ENCODE results near the gene OR6X1.

The OR6X1 gene

DNA sequence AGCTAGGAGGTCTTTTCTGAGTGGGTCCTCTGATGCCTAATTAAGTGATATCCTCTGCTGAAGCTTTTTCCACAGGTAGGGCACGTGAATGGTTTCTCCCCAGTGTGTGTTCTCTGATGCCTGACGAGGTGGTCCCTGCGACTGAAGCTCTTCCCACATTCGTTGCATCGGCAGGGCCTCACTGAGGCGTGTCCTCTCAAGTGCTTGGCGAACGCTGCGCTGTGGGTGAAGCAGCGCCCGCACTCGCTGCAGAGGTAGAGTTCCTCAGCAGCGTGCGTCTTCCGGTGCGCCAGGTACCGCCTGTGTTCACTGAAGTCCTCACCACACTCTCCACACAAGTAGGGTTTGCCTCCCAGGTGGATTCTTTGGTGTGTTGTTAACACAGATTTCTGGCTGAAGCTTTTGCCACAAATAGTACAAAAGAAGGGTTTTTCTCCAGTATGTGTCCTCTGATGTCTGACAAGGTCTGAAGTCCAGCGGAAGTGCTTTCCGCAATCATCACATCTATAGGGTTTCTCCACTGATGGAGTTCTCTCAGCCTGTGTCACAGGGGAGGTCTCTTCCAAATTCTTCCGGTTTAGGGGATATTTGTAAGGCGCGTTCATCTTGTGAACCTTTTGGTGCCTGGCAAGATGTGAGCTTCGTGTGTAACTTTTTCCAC lies 28.2 kb downstream of the OR6X1 start:
- no peaks in the 10 kb centered on the region for H3K9me3 ChIP-seq (ENCODE audit: control insufficient read depth, insufficient read depth, low read length)
- H3K4me2 ChIP-seq (ENCODE audit: low read length), result no peak overlapping the region
- no peaks in the 10 kb centered on the region for H3K9me2 ChIP-seq (replicated peaks; ENCODE audit: control insufficient read depth, low read length)
- no peaks in the 10 kb centered on the region for H3K79me2 ChIP-seq (ENCODE audit: control insufficient read depth, low read length)
- H3F3A ChIP-seq (ENCODE audit: control insufficient read depth, insufficient read depth), result no peaks in the 10 kb centered on the region
- no peak overlapping the region for H3K27ac ChIP-seq (ENCODE audit: low read depth, low read length)
- no peak for TF ChIP-seq EZH2phosphoT487 (IDR thresholded peaks at IDR 0.05; ENCODE audit: borderline replicate concordance, low read length)
- TF ChIP-seq, protein P1, sequence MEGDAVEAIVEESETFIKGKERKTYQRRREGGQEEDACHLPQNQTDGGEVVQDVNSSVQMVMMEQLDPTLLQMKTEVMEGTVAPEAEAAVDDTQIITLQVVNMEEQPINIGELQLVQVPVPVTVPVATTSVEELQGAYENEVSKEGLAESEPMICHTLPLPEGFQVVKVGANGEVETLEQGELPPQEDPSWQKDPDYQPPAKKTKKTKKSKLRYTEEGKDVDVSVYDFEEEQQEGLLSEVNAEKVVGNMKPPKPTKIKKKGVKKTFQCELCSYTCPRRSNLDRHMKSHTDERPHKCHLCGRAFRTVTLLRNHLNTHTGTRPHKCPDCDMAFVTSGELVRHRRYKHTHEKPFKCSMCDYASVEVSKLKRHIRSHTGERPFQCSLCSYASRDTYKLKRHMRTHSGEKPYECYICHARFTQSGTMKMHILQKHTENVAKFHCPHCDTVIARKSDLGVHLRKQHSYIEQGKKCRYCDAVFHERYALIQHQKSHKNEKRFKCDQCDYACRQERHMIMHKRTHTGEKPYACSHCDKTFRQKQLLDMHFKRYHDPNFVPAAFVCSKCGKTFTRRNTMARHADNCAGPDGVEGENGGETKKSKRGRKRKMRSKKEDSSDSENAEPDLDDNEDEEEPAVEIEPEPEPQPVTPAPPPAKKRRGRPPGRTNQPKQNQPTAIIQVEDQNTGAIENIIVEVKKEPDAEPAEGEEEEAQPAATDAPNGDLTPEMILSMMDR (IDR thresholded peaks at IDR 0.05; ENCODE audit: low read depth, low read length, poor library complexity, severe bottlenecking), result no peak
- H3K4me3 ChIP-seq (ENCODE audit: low read length), result no peak overlapping the region
- no peaks in the 10 kb centered on the region for H4K20me1 ChIP-seq (ENCODE audit: control insufficient read depth, insufficient read depth, low read depth, low read length)
- peaks cover 73% of the 10 kb centered on the region for H3K36me3 ChIP-seq (ENCODE audit: control insufficient read depth, low read length)
- no peaks in the 10 kb centered on the region for H3K27me3 ChIP-seq (ENCODE audit: control insufficient read depth, low read length)
- H3K4me1 ChIP-seq (ENCODE audit: control insufficient read depth, low read length), result no peaks in the 10 kb centered on the region

DNA sequence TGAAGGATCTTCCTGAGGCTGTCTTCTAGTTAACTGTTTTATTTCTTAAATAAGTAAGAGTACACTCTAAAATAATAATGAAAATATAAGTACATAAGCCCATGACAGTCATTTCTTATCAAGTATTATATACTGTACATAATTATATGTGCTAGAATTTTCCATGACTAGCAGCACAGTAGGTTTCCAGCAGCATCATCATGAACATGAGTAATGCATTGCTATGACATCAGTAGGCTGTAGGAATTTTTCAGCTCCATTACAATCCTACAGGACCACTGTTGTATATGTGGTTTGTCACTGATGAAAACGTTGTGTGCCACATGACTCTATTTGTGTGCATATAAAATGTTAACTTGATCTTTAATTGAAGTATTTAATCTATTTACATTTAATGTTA lies 34.9 kb downstream of the OR6X1 start:
- no peaks in the 10 kb centered on the region for H3F3A ChIP-seq (ENCODE audit: control insufficient read depth, insufficient read depth)
- TF ChIP-seq, protein P1 (IDR thresholded peaks at IDR 0.05; ENCODE audit: low read depth, low read length, poor library complexity, severe bottlenecking), result no peak
- TF ChIP-seq EZH2phosphoT487 (IDR thresholded peaks at IDR 0.05; ENCODE audit: borderline replicate concordance, low read length), result no peak
- no peak overlapping the region for H3K27ac ChIP-seq (ENCODE audit: low read depth, low read length)
- H3K36me3 ChIP-seq (ENCODE audit: control insufficient read depth, low read length), result peaks cover 7% of the 10 kb centered on the region
- H3K9me3 ChIP-seq (ENCODE audit: control insufficient read depth, insufficient read depth, low read length), result no peaks in the 10 kb centered on the region
- H3K27me3 ChIP-seq (ENCODE audit: control insufficient read depth, low read length), result peaks cover 7% of the 10 kb centered on the region; the same call in 1 of the 2 replicates
- no peak overlapping the region for H3K4me2 ChIP-seq (ENCODE audit: low read length)
- no peaks in the 10 kb centered on the region for H3K79me2 ChIP-seq (ENCODE audit: control insufficient read depth, low read length)
- no peaks in the 10 kb centered on the region for H3K4me1 ChIP-seq (ENCODE audit: control insufficient read depth, low read length)
- H3K4me3 ChIP-seq (ENCODE audit: low read length), result no peak overlapping the region
- H4K20me1 ChIP-seq (ENCODE audit: control insufficient read depth, insufficient read depth, low read depth, low read length), result no peaks in the 10 kb centered on the region
- no peaks in the 10 kb centered on the region for H3K9me2 ChIP-seq (replicated peaks; ENCODE audit: control insufficient read depth, low read length)

DNA sequence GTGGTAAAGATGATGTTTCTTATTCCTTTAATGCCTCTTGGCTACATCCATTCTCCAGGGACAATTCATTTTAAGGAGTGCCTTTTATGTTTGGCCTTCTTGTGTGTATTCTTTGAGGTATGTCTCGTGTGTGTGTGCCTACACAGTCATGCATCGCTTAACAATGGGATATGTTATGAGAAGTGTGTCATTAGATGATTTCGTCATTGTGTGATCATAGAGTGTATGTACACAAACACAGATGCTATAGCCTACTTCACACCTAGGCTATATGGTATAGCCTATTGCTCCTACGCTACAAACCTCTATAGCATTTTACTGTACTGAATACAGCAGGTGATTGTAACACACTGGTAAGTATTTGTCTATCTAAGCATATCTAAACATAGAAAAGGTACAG lies 35.8 kb downstream of the OR6X1 start:
- Histone ChIP-seq H3K9me3 (ENCODE audit: control insufficient read depth, insufficient read depth, low read length) (no peaks in the 10 kb centered on the region), H3K27ac (ENCODE audit: low read depth, low read length) (no peak overlapping the region), H3K4me1 (ENCODE audit: control insufficient read depth, low read length) (no peaks in the 10 kb centered on the region), H4K20me1 (ENCODE audit: control insufficient read depth, insufficient read depth, low read depth, low read length) (no peaks in the 10 kb centered on the region), H3K27me3 (ENCODE audit: control insufficient read depth, low read length) (peaks cover 7% of the 10 kb centered on the region; the same call in 1 of the 2 replicates), H3K79me2 (ENCODE audit: control insufficient read depth, low read length) (no peaks in the 10 kb centered on the region), H3K36me3 (ENCODE audit: control insufficient read depth, low read length) (no peaks in the 10 kb centered on the region; the same call in 1 of the 2 replicates), H3K4me2 (ENCODE audit: low read length) (no peak overlapping the region), H3K9me2 (replicated peaks; ENCODE audit: control insufficient read depth, low read length) (no peaks in the 10 kb centered on the region), H3K4me3 (ENCODE audit: low read length) (no peak overlapping the region), H3F3A (ENCODE audit: control insufficient read depth, insufficient read depth) (no peaks in the 10 kb centered on the region)
- TF ChIP-seq, protein P1 (IDR thresholded peaks at IDR 0.05; ENCODE audit: low read depth, low read length, poor library complexity, severe bottlenecking), result no peak
- TF ChIP-seq EZH2phosphoT487 (IDR thresholded peaks at IDR 0.05; ENCODE audit: borderline replicate concordance, low read length), result no peak
